ENCODE data around the gene C6orf62.
A peak's percentile ranks its signal among the peaks of the same experiment; 100 is the strongest.
"Not testable (repeated sequence)": the region's sequence is repeated elsewhere in the genome, so short reads cannot be mapped to it uniquely, and the experiment has no call there.

Gene C6orf62

DNA sequence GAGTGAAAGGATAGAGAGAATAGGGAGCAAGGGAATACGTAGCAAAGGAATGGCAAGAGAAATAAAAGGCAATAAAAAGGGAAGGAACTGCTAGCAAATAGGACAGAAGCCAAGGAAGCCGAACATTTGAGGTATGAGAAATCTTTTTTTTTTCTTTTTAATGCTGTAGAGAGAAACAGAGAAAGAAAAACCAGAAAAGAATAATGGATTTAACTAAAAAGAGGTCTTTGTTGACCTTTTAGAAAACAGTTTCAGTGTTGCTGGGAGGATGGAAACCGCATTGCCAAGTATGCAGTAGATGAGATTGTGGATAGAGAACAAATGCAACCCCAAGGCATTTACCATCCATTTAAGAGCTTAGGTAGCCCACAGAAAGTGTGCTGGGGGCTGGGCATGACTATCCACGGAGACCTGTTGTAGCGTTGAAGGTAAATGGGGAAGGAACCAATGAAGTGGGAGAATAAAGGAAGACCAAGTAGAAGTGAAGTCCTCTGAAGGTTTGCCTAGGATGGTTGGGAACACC, 23.3 kb upstream of the C6orf62 start:
- DNase-seq: no peak

DNA sequence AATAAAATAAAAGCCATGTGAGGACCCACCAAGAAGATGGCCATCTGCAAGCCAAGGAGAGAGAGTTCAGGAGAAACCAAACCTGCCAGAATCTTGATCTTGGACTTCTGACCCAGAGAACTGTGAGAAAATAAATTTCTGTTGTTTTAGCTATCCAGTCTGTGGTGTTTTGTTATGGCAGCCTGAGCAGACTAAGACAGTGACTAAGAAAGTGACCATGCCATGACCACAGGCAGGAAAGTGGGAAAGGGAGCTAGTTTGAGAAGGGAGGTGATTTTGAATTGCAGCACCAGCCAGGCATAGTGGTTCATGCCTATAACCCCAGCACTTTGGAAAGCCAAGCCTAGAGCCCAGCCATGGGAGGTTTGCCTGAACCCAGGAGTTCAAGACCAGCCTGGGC, 21.9 kb upstream of the C6orf62 start:
- DNase-seq: no peak

DNA sequence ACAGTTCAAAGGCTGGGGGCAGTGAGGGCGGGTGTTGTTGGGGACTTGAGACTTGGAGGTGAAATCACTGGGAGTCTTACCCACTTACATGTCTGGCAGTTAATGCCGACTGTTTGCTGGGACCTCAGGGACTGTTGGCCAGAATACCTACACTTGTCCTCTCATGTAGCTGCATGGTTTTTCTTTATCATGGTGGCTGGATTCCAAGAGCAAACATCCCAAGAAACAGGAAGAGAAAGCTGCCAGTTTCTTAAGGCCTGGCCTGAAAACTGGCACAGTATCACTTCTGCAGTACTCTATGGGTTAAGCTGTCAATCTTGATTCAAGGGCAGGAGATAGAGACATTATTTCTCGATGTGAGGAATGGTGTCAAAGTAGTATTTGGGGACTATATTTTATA, 19.8 kb upstream of the C6orf62 start:
- no peak for DNase-seq

DNA sequence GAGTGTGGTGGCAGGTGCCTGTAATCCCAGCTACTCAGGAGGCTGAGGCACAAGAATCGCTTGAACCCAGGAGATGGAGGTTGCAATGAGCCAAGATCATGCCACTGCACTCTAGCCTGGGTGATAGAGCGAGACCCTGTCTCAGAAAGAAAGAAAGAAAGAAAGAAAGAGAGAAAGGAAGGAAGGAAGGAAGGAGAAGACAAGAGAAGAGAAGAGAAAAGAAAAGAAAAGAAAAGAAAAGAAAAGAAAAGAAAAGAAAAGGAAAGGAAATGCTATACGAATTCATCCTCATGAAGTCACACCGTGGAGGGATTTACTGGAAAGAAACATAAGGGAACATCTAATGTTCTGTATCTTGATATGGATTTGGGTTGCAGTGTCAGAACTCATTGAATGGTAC, 15.8 kb upstream of the C6orf62 start:
- not testable (repeated sequence) for DNase-seq

DNA sequence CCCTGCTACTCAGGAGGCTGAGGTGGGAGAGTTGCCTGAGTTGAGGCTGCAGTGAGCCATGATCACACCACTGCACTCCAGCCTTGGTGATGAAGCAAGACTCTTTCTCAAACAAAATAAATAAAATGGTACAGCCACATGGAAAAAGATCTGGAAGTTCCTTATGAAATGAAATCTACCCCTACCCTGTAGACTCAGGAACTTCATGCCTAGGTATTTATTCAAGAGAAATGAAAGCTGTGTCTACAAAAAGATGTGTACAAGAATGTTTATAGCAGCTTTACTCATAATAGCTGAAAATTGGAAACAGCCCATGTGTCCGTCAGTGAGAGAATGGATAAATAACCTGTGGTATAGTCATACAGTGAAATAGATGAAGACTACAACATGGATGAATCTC, 15.2 kb upstream of the C6orf62 start:
- no peak for DNase-seq

DNA sequence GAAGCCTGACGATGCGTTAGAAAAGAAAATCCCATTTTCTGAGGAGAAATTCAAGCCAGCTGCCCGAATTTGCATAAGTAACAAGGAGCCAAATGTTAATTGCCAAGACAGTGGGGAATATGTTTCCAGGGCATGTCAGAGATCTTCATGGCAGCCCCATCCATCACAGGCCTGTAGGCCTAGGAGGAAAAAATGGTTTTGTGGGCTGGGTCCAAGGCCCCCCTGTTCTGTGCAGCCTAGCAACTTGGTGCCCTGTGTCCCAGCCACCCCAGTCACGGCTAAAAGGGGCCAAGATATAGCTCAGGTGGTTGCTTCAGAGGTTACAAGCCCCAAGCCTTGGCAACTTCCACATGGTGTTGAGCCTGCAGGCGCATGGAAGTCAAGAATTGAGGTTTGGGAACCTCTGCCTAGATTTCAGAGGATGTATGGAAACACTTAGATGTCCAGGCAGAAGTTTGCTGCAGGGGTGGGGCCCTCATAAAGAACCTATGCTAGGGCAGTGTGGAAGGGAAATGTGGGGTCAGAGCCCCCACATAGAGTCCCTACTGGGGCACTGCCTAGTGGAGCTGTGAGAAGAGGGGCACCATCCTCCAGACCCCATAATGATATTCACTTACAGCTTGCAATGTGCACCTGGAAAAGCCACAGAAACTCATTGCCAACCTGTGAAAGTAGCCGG, 12.6 kb upstream of the C6orf62 start:
- not testable (repeated sequence) for DNase-seq

DNA sequence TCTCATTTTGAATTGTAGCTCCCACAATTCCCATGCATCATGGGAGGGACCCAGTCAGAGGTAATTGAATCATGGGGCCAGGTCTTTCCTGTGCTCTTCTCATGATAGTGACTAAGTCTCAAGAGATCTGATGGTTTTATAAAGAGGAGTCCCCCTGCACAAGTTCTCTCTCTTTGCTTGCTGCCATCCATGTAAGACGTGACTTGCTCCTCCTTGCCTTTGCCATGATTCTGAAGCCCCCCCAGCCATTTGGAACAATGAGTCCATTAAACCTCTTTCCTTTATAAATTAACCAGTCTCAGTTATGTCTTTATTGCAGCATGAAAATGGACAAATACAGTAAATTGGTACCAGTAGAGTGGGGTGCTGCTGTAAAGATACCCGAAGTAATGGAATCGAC, 11.7 kb upstream of the C6orf62 start:
- not testable (repeated sequence) for DNase-seq

DNA sequence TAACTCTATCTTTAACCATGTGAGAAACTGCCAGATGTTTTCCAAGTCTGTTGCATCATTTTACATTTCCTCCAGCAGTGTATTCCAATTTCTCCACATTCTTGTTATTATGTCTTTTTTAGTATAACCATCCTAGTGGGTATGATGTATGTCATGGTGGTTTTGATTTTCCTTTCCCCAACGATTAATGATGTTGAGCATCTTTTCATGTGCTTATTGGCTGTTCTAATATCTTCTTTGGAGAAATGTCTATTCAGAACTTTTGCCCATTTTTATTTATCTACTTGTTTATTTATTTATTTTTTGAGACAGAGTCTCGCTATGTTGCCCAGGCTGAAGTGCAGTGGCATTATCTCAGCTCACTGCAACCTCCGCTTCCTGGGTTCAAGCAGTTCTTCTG, 4.3 kb upstream of the C6orf62 start:
- no peak for DNase-seq

DNA sequence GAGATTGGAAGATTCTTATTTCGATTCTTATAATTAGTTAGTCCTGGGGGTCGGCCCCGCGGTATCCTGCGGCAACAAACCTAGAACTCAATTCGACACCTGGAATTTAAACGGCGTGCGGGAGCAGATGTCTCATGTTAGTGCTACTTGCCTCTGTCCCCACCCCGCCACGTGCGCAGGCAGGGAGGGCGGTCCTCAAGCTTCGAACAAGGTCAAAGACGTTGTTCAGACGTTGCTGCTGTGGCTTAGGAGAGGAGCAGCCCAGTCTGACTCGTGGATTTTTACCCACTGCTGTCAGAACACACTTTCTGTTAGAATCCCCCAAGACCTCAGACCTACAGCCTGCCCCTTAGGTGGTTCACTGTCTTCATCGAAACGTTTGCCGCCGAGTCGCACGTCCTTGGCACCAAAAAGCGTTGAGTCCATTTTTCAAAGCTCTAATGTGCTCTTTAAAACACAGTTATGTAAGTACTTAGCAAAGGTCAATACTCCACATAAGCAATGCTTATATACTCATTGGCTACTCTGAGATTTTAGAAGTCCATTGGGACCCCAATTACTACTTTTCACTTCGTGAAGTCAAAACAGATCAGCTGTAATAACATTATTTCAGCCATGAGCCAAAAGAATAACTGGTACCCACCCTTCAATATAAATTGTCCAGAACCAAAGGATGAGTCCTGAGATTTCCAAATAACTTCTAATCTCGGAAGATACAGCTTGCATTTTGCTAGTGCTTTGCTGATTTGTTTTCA, 2.7 kb upstream of the C6orf62 start:
- DNase-seq: no peak

DNA sequence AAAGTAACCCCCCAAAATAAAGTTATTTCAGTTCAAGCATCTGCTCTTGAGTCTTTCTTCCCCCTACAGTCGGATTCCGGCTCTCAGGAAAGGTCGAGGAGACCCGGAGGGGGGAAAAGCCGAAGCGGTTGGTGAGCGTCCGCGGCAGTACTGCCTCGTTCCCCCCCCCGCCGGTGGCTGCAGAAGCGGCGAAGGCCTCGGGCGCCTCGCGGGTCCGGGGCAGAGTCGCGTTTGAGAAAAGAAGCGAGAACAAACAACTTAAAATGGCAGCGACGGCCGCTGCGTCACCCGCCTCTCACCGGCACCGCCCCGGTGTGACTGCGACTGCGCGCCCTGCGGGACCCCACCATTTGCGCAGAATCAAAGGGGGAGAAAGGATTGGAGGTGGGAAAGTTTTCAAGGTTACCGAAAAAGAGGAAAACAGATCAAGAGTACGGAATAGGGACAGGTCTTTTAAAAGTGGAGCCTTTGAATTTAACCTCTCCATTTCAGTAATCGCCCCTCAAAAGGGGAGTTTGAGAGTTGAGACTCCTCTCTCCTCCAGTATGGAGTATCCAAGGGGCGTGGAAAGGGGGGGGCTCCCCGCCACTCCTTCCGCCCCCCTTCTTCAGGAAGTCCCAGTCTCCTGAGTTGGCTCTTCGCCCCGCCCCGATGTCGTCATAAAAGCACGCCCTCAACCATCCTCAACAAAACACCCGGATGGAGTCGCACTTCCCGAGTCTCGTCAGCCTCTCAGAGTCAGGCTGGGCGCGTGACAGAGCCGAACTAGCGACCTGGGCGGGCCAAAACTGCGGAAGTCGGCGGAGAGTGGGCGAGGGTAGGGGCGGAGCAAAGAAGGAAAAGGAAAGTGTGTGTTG, 1.9 kb upstream of the C6orf62 start:
- peak; percentile 100 for DNase-seq

DNA sequence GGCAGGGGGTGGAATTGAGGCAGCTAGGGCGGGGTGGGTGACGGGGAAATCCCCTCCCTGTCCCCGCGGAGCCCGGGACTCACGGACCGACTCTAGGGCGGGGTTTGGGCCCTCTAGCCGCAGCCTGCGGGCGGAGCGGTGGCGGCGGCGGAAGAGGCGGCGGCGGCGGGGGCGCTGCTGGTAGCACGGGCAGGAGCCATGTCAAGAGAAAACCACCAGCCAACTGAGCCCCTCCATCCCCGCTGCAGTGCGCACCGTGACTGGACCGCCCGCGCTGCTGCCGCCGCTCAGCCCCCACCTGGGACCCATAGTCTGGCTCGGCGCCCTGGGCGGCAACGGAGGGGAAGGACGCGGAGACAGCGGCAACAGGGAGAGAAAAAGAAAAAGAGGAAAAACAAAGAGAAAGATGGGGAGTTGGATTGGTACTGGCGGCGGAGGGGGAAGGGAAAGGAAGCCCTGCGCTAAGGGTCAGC, 1.2 kb upstream of the C6orf62 start:
- DNase-seq: peak; percentile 77

DNA sequence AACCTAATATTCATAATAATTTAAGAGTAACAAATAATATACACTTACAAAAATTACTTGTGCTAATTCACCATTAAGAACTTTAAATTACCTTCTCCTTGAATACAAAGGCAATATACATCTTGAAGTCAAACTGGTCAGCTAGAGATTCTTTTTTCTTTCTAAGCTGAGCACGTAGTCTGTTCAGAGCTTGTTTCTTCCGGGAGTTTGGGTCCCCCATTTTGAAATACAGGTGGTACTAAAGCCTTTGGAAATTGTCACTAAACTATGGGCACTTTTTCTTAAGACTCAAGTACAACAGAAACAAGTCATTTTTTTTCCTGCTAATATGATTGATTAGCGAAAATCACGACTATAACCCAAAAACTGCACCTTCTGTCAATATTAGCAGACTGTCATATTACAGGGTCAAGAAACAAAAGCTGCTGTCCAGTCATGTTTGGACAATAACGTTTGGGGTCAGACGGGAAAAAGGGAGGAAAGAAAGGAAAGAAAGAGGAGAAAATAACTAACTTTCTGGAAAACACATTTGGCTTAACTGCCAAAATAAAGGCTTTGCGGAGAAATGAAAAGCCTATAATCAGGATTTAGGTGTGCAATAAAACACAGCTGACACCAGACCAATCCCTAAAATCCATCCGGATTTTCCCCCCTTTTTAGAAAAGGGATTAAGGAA, 367 bp downstream of the C6orf62 start:
- no peak for DNase-seq

DNA sequence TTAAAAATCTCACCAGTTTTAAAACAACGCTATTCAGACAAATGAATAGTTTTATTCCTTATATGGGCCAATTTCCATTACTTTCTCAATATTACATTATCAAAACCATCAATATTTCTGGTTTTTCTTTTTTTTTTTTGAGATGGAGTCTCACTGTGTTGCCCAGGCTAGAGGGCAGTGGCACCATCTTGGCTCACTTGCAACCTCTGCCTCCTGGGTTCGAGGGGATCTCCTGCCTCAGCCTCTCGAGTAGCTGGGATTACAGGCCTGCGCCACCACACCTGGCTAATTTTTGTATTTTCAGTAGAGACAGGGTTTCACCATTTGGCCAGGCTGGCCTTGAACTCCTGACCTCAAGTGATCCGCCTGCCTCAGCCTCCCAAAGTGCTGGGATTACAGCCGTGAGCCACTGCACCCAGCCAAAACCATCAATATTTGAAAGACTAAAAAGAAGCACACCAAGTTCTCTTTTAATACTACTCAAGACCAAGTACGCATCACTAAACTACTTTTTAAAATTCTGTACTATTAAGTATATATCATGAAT, 2.3 kb downstream of the C6orf62 start:
- not testable (repeated sequence) for DNase-seq

DNA sequence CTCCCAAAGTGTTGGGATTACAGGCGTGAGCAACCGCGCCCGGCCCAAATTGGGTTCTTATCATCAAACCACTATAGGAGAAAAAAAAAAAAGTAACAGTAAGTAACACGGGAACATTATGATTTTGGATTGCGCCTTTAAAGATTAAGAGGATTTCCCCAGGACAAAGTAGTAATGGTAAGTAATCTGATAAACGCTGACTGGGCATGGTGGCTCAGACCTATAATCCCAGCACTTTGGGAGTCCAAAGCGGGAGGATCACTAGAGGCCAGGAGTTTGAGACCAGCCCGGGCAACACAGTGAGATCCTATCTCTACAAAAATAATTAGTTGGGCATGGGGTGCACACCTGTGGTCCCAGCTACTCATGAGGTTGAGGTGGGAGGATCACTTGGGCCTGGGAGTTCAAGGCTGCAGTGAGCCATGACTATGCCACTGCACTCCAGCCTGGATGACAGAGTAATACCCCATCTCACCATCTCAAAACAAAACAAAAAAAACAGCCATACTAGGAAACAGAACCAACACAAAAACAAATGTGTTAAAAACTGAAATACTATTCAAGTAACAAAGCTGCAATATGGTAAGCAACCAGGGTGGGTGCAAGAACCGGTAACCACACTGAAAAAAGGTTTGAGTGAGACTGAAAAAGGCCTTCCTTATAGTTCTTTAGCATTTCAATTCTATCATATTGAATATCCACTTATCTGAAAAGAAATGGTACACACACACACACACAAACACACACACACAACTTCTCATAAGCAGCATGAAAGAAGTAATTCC, 8.2 kb downstream of the C6orf62 start:
- DNase-seq: no peak

DNA sequence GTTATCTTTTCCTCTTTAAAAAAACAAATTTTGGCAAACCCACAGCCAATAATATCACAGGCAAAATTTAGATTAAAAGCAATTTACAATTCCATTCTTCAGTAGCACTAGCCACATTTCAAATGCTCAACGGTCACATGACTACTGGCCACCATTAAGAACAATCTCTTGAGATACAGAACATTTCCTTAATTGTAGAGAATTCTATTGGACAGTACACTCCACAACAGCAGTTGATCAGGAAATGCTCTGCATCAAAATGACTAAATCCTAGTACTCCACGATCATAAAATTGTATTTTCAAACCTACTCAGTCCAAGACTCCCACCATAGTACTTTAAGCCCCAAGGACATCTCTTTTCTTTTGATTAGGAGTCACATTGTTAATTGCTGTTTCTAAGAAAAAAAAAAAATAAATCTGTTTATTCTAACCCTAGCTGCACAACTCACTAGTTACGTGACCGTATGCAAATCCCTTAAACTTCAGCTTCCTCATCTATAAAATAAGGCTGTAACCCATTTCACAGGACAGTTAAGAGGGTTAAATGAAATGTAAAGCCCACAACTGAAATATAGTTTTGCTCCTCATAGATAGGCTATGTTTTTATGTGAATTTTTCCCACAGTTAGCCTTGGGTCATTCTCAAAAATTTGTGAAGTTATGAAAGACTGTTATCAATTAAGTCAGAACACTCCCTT, 9.8 kb downstream of the C6orf62 start:
- no peak for DNase-seq

DNA sequence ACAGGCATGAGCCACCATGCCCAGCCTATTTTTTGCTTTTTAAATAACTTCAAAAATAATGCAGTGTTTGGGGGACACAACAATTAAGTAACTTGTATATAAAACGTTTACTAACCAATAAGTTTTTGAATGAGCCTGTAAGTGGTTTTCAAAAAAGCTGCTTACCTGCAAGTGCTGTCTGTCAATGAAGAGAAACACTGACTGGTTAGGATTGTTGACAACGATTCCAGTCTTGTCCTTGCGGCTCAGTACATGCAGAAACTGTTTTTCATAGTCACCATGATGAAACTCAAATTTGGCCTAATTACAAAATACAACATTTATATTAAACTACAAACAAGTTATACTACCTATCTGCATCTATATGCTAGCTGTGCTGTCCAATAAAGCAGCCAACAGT, 10.3 kb downstream of the C6orf62 start:
- DNase-seq: no peak

DNA sequence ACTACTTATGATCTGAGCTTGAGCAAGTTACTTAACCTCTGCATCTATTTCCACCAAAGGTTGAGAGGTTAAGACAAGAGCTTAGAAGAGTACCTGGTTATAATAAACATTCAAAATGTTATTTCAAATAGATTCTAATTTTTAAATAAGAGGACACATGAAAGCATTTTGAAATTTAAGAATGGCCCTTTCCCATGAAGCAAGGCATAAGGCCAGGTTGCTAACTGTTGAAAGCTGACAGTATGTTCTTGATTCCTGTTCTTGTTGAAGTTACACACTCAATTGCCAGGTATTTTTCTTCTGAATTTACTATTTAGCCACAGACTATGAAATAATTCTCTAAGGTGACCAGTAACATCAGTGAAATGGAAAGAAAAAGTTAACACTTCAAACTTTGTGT, 14.5 kb downstream of the C6orf62 start:
- no peak for DNase-seq

DNA sequence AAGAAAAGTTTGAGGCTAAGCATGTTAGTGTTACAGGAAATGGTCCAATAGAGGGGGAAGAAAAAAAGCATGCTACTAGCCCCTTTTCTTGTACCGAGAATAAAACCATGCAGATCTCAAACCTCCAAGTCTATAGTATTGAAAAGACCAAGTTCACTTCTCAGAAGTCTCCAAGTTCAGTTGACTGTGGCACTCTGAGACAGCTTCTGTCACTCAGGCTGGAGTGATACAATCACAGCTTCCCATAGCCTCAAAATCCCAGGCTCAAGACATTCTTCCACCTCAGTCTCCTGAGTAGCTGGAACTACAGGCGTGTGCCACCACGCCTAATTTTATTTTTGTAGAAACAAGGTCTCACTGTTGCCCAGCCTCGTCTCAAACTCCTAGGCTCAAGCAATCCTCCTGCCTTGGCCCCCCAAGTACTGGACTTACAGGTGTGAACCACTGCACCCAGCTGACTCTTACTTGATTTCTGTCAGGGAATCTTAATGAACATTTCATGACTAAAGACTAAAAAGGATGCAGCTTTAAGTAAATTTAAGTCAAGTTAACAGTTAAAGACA, 16.2 kb downstream of the C6orf62 start:
- no peak for DNase-seq

DNA sequence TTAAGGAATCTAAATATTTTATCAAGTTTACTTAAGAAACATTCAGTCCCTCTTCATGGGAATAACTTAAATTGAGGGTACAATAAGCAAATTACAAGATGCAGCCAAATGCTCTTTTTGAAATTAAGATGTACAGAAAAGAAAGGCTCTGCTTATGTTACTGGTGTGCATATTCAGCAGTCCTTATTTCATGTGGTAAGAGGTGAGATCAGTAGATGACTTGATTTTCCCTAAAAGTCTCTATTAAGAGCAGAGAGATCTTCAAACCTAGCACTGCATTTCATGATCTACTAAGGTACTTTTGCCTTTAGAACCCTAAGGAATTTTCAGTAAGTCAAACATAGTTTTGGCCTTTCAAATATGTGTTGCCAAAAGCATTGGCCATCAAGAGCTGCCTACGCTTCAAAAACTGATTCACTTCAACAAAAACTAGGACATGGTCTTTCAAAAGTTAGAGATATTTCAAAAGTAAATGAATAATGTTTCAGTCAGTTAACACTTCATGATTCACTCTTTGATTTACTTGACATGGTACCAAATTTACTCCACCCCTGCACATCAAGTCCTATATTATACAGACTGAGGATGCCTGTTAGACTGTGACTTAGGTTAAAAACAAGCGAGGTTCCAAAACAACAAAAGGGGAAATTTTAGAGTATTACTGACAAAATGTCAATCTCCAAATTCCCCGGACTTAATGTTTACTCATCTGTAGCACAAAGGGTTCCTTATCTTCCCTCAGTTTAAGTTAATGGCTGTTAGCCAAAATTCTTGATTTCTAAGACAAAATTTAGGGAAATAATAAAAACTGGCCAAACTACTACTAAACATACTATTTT, 19.2 kb downstream of the C6orf62 start:
- DNase-seq: no peak

DNA sequence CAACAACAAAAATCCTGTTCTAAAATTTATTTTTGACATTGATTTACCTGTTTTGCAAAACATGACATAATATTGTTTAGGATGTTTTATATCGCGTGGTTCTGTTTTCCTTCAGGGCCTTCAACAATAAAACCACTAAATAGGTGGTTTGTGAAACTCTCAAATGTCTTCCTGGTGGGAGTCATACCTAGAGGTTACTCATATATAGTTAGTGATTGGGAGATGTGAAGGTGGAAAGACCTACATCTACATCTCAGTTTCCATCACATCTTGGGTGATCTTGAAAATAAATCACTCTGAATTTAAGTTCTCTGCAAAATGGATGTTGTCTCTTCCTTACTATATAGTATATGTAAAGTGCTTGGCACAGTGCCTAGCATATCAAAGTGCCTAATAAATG, 22.9 kb downstream of the C6orf62 start:
- DNase-seq: no peak
